Left lung (tissue), 10 donors: ENCODE results near the gene SLC43A3. TPM values are rescaled to one million over a fixed set of nuclear protein-coding genes. Genes with fewer than 3 reads are reported as not detected.

Source experiments
- ATAC-seq: fragments of 200-7000 bp; cut with Tn5 transposase; one replicate; pipeline ENCODE4 v1.9.1; 2020; ENCODE audit warnings: moderate library complexity
- DNase-seq, 4 donors: peaks; one replicate each; pipeline ENCODE4 v3.0.0-alpha.2; 2013 to 2020
- H3K27ac ChIP-seq, 2 donors: fragments of 200-600 bp; sonication (generic) in 1 of 2; one replicate each; pipeline versions ENCODE4 v1.5.0 to v1.8.0; 2020 to 2021
- H3K27me3 ChIP-seq, 2 donors: fragments of 200-600 bp; sonication (generic) in 1 of 2; one replicate each; pipeline versions ENCODE4 v1.5.0 to v1.8.0; 2020 to 2021
- H3K36me3 ChIP-seq, 2 donors: fragments of 200-600 bp; sonication (generic) in 1 of 2; one replicate each; pipeline versions ENCODE4 v1.5.0 to v1.8.0; 2020 to 2021
- H3K4me1 ChIP-seq, 2 donors: fragments of 200-600 bp; one replicate each; pipeline ENCODE4 v1.8.0; 2021
- H3K4me3 ChIP-seq, 2 donors: fragments of 200-600 bp; sonication (generic) in 1 of 2; one replicate each; pipeline versions ENCODE4 v1.5.0 to v1.8.0; 2020 to 2021; ENCODE audit warnings: mild to moderate bottlenecking in 1 of 2
- H3K9me3 ChIP-seq, 2 donors: fragments of 200-600 bp; sonication (generic) in 1 of 2; one replicate each; pipeline versions ENCODE4 v1.5.0 to v1.8.0; 2020 to 2021
- intact Hi-C, 2 donors: fragments of 100-400 bp; cut with DNase I; formaldehyde crosslinking; loops; one replicate each; pipeline versions ENCODE4 v1.11.2 to v1.14.2; 2022
- polyA plus RNA-seq, 6 donors: library from polyadenylated mRNA; unstranded; fragments of 120-200 nt; gene quantifications; one replicate each; pipeline ENCODE4 v1.2.1, GENCODE V29; 2013; ENCODE audit not compliant: insufficient read length in 6 of 6
- total RNA-seq, 2 donors: library from RNA; stranded (reverse); fragmentation: NEBNext Ultra II Directional; extraction: Animal tissue kit (Norgen Biotek cat#: 25700); gene quantifications; one replicate each; pipeline ENCODE4 v1.2.1, GENCODE V29; 2021
- TF ChIP-seq, protein P1 (sequence below), 2 donors: fragments of 200-600 bp; sonication (generic) in 1 of 2; IDR thresholded peaks; one replicate each; pipeline versions ENCODE4 v1.5.0 to v1.8.0; 2021; ENCODE audit warnings: antibody characterized with exemption in 2 of 2
- donor health status: DM: no; HTN: yes; CAD: no.
- donor health status: DM: no; HTN: no; CAD: no.

The SLC43A3 gene
- total and polyA plus RNA-seq, 8 donors = 35.0 to 185 (median 40.8) TPM

DNA sequence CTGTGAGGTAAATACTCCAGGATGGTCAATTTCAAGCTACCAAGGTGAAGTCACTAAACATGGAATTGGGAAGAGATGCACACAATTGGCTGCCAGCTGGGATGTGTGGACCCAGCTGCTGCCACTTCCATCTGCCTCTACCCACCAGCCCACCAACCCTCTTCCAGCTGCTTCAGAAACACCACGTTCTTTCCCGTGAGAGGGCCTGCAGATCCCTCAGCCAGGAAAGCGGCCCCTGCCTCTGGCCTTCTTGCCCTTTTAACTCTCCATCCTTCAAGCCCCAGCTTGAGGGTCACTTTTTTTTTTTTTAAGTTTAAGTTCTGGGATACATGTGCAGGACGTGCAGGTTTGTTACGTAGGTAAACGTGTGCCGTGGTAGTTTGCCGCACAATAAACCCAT lies 65.9 kb downstream of the SLC43A3 start:
- Histone ChIP-seq H3K27me3 (no peaks in the 10 kb centered on the region), H3K36me3 (no peaks in the 10 kb centered on the region), H3K27ac (no peak overlapping the region), H3K4me3 (no peak overlapping the region), H3K9me3 (no peaks in the 10 kb centered on the region), H3K4me1 (no peaks in the 10 kb centered on the region)
- intact Hi-C loops = no loop called here
- ATAC-seq = no peak
- TF ChIP-seq, protein P1, sequence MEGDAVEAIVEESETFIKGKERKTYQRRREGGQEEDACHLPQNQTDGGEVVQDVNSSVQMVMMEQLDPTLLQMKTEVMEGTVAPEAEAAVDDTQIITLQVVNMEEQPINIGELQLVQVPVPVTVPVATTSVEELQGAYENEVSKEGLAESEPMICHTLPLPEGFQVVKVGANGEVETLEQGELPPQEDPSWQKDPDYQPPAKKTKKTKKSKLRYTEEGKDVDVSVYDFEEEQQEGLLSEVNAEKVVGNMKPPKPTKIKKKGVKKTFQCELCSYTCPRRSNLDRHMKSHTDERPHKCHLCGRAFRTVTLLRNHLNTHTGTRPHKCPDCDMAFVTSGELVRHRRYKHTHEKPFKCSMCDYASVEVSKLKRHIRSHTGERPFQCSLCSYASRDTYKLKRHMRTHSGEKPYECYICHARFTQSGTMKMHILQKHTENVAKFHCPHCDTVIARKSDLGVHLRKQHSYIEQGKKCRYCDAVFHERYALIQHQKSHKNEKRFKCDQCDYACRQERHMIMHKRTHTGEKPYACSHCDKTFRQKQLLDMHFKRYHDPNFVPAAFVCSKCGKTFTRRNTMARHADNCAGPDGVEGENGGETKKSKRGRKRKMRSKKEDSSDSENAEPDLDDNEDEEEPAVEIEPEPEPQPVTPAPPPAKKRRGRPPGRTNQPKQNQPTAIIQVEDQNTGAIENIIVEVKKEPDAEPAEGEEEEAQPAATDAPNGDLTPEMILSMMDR (IDR thresholded peaks at IDR 0.05) = no peak
- no peak for DNase-seq

DNA sequence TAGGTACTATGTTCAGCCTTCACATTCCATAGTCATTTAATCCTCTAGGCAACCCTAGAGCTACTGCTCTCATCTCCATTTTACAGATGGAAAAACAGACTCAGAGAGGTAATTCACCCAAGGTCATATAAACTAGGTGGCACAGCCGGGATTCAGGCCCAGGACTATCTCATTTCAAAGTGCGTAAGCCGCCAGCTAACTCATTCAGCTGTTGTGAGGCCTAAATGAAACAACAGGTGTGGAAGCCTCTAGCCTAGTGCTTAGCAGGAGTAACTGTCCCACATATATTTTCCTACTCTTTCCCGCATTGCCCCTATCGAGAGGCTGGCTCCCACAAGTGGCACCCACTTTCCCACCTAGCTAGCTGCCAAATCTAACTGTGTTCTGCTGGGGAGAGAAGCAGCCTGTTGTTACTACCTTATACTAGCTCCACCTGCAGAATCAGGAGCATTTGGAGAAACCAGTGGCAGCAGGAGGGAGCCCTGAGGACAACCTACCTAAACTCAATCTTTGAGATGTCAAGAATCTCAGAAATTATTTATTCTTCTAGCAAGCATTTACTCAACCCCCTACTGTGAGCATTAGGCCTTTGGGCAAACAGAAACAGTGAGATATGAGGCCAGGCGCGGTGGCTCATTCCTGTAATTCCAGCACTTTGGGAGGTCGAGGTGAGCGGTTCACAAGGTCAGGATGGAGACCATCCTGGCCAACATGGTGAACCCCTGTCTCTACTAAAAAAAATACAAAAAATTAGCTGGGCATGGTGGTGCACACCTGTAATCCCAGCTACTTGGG lies 66.8 kb downstream of the SLC43A3 start:
- no peak for ATAC-seq
- no peak for DNase-seq
- H3K27me3 ChIP-seq = no peaks in the 10 kb centered on the region
- no peak overlapping the region for H3K27ac ChIP-seq
- no peak overlapping the region for H3K4me3 ChIP-seq
- TF ChIP-seq, protein P1 (IDR thresholded peaks at IDR 0.05) = no peak
- intact Hi-C loops = no loop called here
- H3K4me1 ChIP-seq = no peaks in the 10 kb centered on the region
- no peaks in the 10 kb centered on the region for H3K9me3 ChIP-seq
- no peaks in the 10 kb centered on the region for H3K36me3 ChIP-seq

DNA sequence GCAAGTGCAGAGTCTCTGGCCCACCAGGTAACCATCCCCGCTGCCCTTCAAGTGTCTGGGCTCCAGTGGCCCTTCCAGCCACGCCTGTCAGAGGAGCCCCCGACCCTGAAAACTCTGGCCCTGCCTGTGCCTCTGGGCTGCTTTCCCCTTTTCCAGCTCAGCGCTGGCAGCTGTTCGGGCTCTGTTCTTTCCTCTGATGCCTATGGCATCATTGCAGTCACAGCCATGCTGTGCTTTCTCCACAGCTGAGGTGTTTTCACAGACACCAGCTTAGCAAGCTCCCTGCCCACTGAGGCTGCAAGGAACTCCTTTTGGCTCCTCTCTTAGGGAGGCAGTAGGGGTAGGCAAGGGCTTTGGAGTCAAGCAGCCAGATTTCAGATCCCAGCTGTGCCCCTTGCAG lies 67.5 kb downstream of the SLC43A3 start:
- ATAC-seq = no peak
- no peaks in the 10 kb centered on the region for H3K4me1 ChIP-seq
- no peaks in the 10 kb centered on the region for H3K36me3 ChIP-seq
- DNase-seq = no peak
- TF ChIP-seq, protein P1 (IDR thresholded peaks at IDR 0.05) = no peak
- no peak overlapping the region for H3K27ac ChIP-seq
- no peak overlapping the region for H3K4me3 ChIP-seq
- intact Hi-C loops = no loop called here
- H3K27me3 ChIP-seq = no peaks in the 10 kb centered on the region
- H3K9me3 ChIP-seq = no peaks in the 10 kb centered on the region

DNA sequence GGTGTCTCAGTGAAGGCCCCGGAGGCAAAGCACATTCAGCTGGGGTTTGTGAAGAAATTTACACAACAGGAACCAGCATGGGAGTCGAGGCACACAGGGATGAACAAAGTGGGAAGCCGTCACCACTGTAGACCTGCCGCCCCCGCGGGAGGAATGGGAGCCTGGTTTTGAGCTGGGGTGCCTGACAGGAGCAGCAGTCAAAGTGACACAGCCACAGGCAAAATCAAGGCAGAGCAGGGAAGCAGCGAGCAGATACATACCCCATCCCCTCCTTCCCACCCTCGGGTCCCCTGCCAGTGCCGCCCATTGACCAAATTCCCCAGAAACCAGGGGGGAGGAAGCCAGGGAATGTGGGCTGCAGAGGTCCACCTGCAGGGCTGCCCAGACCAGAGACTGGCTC lies 67.9 kb downstream of the SLC43A3 start:
- Histone ChIP-seq H3K4me3 (no peak overlapping the region), H3K36me3 (no peaks in the 10 kb centered on the region), H3K9me3 (no peaks in the 10 kb centered on the region), H3K27me3 (no peaks in the 10 kb centered on the region), H3K4me1 (no peaks in the 10 kb centered on the region), H3K27ac (no peak overlapping the region)
- TF ChIP-seq, protein P1 (IDR thresholded peaks at IDR 0.05) = no peak
- ATAC-seq (no peak), DNase-seq (no peak)
- intact Hi-C loops = no loop called here

DNA sequence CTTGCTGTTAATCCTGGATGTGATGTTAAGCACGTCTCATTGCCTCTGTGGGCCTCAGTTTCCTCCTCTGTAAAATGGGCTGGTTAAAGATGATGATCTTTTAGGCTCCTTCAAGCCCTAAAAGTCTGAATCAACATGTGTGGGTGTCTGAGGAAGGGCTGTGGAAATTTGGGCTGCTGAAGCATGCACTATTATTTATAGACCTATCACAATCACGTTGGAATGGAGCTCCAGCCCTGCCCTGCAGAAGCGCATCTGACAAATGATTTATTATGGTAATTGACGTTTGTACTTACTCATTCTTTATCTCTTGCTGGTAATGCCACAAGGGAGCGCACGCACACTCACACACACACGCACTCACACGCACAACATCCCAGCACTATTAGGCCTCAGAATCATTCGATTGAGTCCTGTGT lies 68.4 kb downstream of the SLC43A3 start:
- no peaks in the 10 kb centered on the region for H3K9me3 ChIP-seq
- intact Hi-C loops = no loop called here
- H3K27ac ChIP-seq = no peak overlapping the region
- no peaks in the 10 kb centered on the region for H3K27me3 ChIP-seq
- no peaks in the 10 kb centered on the region for H3K36me3 ChIP-seq
- TF ChIP-seq, protein P1 (IDR thresholded peaks at IDR 0.05) = no peak
- no peak for ATAC-seq
- H3K4me1 ChIP-seq = no peaks in the 10 kb centered on the region
- peak in 1 of 4 donors; percentile 9 for DNase-seq
- H3K4me3 ChIP-seq = no peak overlapping the region
